ENCODE measurements around the gene BMX.

Gene BMX

DNA sequence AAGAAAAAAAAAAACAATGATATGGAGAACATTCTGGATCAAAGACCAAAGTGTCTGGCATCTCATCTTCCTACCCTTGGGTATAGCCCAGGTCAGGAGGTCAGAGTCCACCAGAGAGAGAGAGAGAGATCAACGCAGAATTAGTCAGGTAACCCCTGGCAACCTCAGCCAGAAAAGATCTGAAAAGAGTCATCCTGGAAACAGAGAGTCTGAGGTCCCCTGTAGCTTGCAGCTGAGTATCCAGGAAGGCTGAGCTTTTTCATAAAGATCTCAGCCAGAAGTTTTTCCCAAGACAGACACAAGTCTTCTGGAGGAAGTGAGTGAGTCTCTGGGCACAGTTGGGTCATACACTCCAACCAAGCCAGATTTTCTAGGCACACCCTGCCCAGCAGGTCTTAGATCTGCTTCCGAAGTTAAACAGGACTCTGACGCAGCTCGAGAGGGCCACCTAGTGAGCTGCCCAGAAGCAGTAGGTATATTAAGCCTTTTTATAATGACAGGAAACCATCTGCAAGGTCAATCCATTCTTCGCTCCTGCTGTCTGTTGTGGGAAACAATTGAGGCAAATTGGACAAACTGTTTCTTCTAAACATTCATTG, 64.5 kb downstream of the BMX start:
- no peak for DNase-seq
- Histone ChIP-seq H3K4me3 (ENCODE audit: insufficient read depth, low read depth, low read length, poor library complexity, severe bottlenecking) (no peak overlapping the region), H3K36me3 (ENCODE audit: control insufficient read depth, insufficient read depth, low read length) (no peaks in the 10 kb centered on the region), H3K27me3 (replicated peaks; ENCODE audit: control insufficient read depth, insufficient read depth, low read length, poor library complexity, severe bottlenecking) (no peaks in the 10 kb centered on the region), H3K4me1 (ENCODE audit: control insufficient read depth, insufficient read depth, low read length, poor library complexity, severe bottlenecking) (no peaks in the 10 kb centered on the region), H3K27ac (ENCODE audit: insufficient read depth, low read length, poor library complexity, severe bottlenecking) (no peak overlapping the region), H3K9me3 (ENCODE audit: control insufficient read depth, low read length) (no peaks in the 10 kb centered on the region)

DNA sequence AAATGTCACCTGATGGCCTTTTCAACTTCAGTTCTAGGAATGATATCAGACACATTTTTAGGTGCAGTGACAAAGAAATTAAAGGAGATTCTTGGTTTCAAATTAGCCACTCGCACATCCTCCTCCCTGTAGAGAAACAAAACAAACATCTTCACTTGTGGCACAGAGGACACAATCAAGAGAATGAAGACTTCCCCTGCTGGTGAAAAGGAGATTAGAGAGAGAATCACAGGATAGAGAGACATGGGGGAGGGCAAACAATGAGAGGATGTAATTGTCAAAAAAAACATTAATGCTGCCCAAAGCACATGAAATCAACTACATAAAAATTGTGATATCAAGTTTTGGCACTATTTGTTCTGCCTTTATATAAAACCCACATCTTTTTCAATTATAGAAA, 65.6 kb downstream of the BMX start:
- no peak overlapping the region for H3K4me3 ChIP-seq (ENCODE audit: insufficient read depth, low read depth, low read length, poor library complexity, severe bottlenecking)
- H3K27me3 ChIP-seq (replicated peaks; ENCODE audit: control insufficient read depth, insufficient read depth, low read length, poor library complexity, severe bottlenecking) = no peaks in the 10 kb centered on the region
- DNase-seq = no peak
- H3K27ac ChIP-seq (ENCODE audit: insufficient read depth, low read length, poor library complexity, severe bottlenecking) = no peak overlapping the region
- H3K36me3 ChIP-seq (ENCODE audit: control insufficient read depth, insufficient read depth, low read length) = no peaks in the 10 kb centered on the region
- no peaks in the 10 kb centered on the region for H3K9me3 ChIP-seq (ENCODE audit: control insufficient read depth, low read length)
- H3K4me1 ChIP-seq (ENCODE audit: control insufficient read depth, insufficient read depth, low read length, poor library complexity, severe bottlenecking) = no peaks in the 10 kb centered on the region

DNA sequence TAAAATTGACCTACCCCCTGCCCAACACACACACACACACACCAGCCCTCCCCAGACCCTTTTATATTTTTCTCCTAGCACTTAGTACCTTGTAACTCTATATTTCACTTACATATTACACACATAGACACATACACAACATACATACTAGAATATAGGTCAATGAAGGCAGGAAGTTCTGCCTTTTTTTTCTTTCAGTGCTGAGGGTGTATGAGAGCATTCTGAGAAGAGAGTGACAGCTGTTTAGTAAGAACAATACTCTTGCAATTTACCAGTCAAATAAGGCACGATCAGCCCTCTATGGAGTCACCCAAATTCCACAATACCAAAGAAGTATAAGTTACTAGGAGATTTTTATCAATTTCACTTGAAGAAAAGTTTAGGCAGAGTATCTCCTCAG, 66.7 kb downstream of the BMX start:
- Histone ChIP-seq H3K36me3 (ENCODE audit: control insufficient read depth, insufficient read depth, low read length) (no peaks in the 10 kb centered on the region), H3K4me1 (ENCODE audit: control insufficient read depth, insufficient read depth, low read length, poor library complexity, severe bottlenecking) (no peaks in the 10 kb centered on the region), H3K4me3 (ENCODE audit: insufficient read depth, low read depth, low read length, poor library complexity, severe bottlenecking) (no peak overlapping the region), H3K27me3 (replicated peaks; ENCODE audit: control insufficient read depth, insufficient read depth, low read length, poor library complexity, severe bottlenecking) (no peaks in the 10 kb centered on the region), H3K27ac (ENCODE audit: insufficient read depth, low read length, poor library complexity, severe bottlenecking) (no peak overlapping the region), H3K9me3 (ENCODE audit: control insufficient read depth, low read length) (no peaks in the 10 kb centered on the region)
- no peak for DNase-seq

DNA sequence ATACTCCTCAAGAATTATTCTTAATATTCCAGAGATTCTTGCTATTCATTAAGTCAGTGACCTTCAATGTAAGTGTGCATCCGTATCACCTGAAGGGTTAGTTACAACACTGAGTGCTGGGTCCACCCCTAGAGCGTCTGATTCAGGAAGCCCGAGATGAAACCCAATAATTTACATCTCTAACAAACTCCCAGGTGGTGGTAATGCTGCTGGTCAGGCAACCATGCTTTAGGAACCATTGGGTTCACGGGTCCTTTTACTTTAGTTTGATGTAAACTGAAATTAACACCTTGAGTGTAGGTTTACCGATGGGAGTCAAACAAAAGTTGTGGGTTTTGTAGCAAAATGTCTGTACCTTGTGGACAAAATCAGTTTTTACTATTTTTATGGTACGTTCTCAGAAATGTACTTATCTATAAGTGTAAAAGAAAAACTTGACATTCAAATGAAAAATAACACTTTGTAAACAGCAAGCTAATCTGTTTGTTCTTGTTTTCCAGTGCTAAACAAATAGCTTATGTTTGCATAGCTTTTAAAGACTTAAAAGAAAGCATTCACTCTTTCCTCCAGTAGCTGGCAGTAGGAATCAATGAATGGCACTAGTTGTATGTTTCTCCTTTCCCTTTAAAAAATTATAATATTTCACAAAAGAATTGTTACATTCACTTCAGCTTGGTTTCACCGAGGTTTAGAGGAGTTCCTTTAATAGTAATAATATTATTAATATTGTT, 67.4 kb downstream of the BMX start:
- DNase-seq = no peak
- Histone ChIP-seq H3K4me3 (ENCODE audit: insufficient read depth, low read depth, low read length, poor library complexity, severe bottlenecking) (no peak overlapping the region), H3K27me3 (replicated peaks; ENCODE audit: control insufficient read depth, insufficient read depth, low read length, poor library complexity, severe bottlenecking) (no peaks in the 10 kb centered on the region), H3K9me3 (ENCODE audit: control insufficient read depth, low read length) (no peaks in the 10 kb centered on the region), H3K27ac (ENCODE audit: insufficient read depth, low read length, poor library complexity, severe bottlenecking) (no peak overlapping the region), H3K4me1 (ENCODE audit: control insufficient read depth, insufficient read depth, low read length, poor library complexity, severe bottlenecking) (no peaks in the 10 kb centered on the region), H3K36me3 (ENCODE audit: control insufficient read depth, insufficient read depth, low read length) (no peaks in the 10 kb centered on the region)

DNA sequence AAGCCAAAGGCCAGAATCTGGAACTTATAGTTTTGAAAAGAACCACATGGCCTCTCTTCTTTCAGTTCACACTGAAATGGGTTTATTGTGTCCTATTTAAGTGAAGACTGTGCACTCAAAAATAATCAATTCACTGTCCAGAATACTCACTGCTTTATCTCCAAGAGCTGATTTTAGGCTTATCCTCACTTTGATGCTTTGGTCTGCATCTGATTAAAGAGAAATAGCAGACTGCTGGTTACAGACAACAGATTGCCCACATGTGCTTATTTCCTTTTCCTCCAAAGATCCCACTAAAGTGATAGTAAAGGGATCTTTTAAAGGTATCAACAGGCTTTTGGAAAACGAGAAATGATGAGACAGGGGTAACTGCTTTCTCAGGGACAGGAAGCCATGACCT, 69.5 kb downstream of the BMX start:
- no peaks in the 10 kb centered on the region for H3K9me3 ChIP-seq (ENCODE audit: control insufficient read depth, low read length)
- no peaks in the 10 kb centered on the region for H3K36me3 ChIP-seq (ENCODE audit: control insufficient read depth, insufficient read depth, low read length)
- no peaks in the 10 kb centered on the region for H3K4me1 ChIP-seq (ENCODE audit: control insufficient read depth, insufficient read depth, low read length, poor library complexity, severe bottlenecking)
- no peaks in the 10 kb centered on the region for H3K27me3 ChIP-seq (replicated peaks; ENCODE audit: control insufficient read depth, insufficient read depth, low read length, poor library complexity, severe bottlenecking)
- H3K27ac ChIP-seq (ENCODE audit: insufficient read depth, low read length, poor library complexity, severe bottlenecking) = no peak overlapping the region
- H3K4me3 ChIP-seq (ENCODE audit: insufficient read depth, low read depth, low read length, poor library complexity, severe bottlenecking) = no peak overlapping the region
- DNase-seq = no peak

DNA sequence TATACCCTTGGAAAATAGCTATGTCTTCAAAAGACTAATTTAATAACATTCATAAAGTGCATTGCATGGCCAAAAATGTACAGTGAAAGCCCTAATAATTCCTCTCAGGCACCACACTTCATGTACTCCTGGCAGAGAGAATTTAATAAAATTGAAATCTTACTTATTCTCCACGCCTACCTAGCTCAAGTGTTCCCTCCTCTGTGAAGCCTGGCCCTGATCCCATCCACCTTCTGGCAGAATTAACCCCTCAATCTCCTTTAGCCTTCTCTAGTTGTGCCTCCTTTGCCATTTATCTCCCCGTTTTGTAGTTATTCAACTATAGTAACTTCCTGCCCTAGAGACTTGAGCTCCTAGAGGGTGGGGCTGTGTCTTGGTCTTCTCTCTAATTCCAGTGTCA, 73.4 kb downstream of the BMX start:
- no peak overlapping the region for H3K27ac ChIP-seq (ENCODE audit: insufficient read depth, low read length, poor library complexity, severe bottlenecking)
- DNase-seq = no peak
- H3K9me3 ChIP-seq (ENCODE audit: control insufficient read depth, low read length) = no peaks in the 10 kb centered on the region
- H3K27me3 ChIP-seq (replicated peaks; ENCODE audit: control insufficient read depth, insufficient read depth, low read length, poor library complexity, severe bottlenecking) = no peaks in the 10 kb centered on the region
- H3K36me3 ChIP-seq (ENCODE audit: control insufficient read depth, insufficient read depth, low read length) = no peaks in the 10 kb centered on the region
- H3K4me3 ChIP-seq (ENCODE audit: insufficient read depth, low read depth, low read length, poor library complexity, severe bottlenecking) = no peak overlapping the region
- H3K4me1 ChIP-seq (ENCODE audit: control insufficient read depth, insufficient read depth, low read length, poor library complexity, severe bottlenecking) = no peaks in the 10 kb centered on the region

DNA sequence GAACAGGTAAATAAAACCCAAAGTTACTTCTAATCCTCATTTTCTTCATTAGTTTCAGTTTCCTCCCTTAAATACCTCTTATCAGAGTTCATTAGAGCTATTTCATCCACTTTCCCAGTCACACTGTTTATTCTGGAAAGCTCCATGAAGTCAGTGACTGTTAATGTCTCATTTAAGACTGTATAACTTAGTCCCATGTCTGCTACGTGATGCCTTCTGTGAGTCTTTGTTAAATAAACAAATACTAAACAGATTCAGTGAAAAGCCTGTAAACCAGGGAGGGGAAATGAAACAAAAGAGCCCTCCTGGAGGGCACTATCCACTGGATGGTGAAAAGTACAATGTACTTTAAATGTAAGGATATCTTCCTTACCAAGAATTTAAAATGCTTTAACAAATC, 75.4 kb downstream of the BMX start:
- no peak overlapping the region for H3K4me3 ChIP-seq (ENCODE audit: insufficient read depth, low read depth, low read length, poor library complexity, severe bottlenecking)
- no peak for DNase-seq
- no peaks in the 10 kb centered on the region for H3K9me3 ChIP-seq (ENCODE audit: control insufficient read depth, low read length)
- H3K27me3 ChIP-seq (replicated peaks; ENCODE audit: control insufficient read depth, insufficient read depth, low read length, poor library complexity, severe bottlenecking) = no peaks in the 10 kb centered on the region
- no peaks in the 10 kb centered on the region for H3K36me3 ChIP-seq (ENCODE audit: control insufficient read depth, insufficient read depth, low read length)
- no peak overlapping the region for H3K27ac ChIP-seq (ENCODE audit: insufficient read depth, low read length, poor library complexity, severe bottlenecking)
- H3K4me1 ChIP-seq (ENCODE audit: control insufficient read depth, insufficient read depth, low read length, poor library complexity, severe bottlenecking) = no peaks in the 10 kb centered on the region

DNA sequence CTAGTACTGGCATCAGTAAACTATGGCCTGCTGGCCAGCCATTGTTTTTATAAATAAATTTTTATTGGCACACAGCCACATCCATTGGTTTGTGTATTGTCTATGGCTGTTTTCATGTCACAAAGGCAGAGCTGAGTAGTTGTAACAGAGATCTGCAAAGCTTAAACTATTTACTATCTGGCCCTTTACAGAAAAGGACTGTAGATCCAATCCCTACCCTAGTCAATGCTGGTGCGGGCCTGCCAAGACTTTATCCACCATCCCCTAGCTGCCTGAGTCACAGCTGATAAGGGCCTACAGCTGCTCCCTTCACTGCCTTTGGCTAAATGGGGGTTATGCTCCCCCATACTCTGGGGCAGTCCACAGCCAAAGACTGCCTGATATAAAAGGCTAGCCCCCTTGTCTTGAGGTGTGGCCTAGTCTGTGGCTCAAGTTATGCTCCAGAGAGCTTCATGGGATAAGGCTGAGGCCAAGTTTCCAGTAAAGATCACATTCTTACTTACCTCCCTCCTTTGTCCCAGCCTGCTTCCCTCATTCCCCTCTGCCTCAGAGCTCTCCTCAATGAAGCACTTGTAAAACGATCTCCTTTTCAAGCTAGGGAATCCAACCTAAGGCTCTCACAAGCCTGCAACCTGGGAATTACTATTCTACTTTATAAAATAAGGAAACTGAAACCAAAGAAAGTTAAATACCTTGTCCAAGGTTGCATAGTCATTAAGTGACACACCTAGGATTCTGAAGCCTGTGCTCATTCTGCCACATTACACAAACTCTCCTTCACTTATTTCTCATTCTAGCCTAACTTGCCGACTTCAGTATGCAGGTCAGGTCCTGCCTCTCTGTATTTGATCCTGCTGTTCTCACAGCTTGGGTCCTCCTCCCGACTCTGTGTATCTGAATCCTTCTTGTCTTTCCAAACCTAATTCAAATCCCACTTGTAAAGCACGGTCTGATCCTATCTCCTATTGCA, 79.5 kb downstream of the BMX start:
- no peaks in the 10 kb centered on the region for H3K27me3 ChIP-seq (replicated peaks; ENCODE audit: control insufficient read depth, insufficient read depth, low read length, poor library complexity, severe bottlenecking)
- no peaks in the 10 kb centered on the region for H3K9me3 ChIP-seq (ENCODE audit: control insufficient read depth, low read length)
- H3K4me1 ChIP-seq (ENCODE audit: control insufficient read depth, insufficient read depth, low read length, poor library complexity, severe bottlenecking) = no peaks in the 10 kb centered on the region
- DNase-seq = no peak
- no peak overlapping the region for H3K4me3 ChIP-seq (ENCODE audit: insufficient read depth, low read depth, low read length, poor library complexity, severe bottlenecking)
- no peaks in the 10 kb centered on the region for H3K36me3 ChIP-seq (ENCODE audit: control insufficient read depth, insufficient read depth, low read length)
- H3K27ac ChIP-seq (ENCODE audit: insufficient read depth, low read length, poor library complexity, severe bottlenecking) = no peak overlapping the region

DNA sequence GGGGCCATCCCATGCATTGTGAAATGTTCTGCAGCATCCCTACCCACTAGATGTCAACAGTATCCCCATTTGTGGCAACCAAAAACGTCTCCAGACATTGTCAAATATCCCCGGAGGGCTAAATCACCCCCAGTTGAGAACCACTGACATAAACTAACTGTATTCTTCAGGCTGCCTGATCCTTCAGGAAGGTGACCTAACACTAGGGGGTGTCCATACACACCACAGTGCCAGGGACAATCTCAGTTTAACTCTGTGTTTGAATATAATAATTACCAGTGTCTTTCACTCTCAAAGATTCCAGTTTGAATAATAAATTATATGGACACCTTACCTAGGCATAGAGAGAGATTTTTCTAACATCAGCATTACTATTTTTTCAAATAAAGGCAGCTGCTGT, 93.8 kb downstream of the BMX start:
- Histone ChIP-seq H3K36me3 (ENCODE audit: control insufficient read depth, insufficient read depth, low read length) (no peaks in the 10 kb centered on the region), H3K9me3 (ENCODE audit: control insufficient read depth, low read length) (no peaks in the 10 kb centered on the region), H3K4me3 (ENCODE audit: insufficient read depth, low read depth, low read length, poor library complexity, severe bottlenecking) (no peak overlapping the region), H3K27ac (ENCODE audit: insufficient read depth, low read length, poor library complexity, severe bottlenecking) (no peak overlapping the region), H3K4me1 (ENCODE audit: control insufficient read depth, insufficient read depth, low read length, poor library complexity, severe bottlenecking) (no peaks in the 10 kb centered on the region), H3K27me3 (replicated peaks; ENCODE audit: control insufficient read depth, insufficient read depth, low read length, poor library complexity, severe bottlenecking) (no peaks in the 10 kb centered on the region)
- no peak for DNase-seq

DNA sequence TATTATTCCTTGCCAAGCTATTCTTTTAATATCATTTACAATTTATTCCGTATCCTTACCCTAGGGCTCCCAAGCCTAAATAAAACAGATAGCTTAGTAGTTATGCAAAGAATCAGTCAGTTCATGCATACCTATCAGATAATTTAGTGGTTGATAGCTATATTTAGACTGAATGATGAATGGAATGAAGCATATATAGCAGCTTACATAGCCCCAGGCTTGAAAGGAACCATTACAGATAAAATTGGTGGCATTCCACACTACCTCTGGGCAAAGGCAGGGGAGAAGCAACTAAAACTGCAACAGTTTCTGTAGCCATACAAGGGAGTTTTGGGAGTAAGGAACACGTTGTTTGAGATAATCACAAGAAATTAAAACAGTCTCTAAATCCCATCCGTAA, 97.4 kb downstream of the BMX start:
- Histone ChIP-seq H3K27me3 (replicated peaks; ENCODE audit: control insufficient read depth, insufficient read depth, low read length, poor library complexity, severe bottlenecking) (no peaks in the 10 kb centered on the region), H3K4me1 (ENCODE audit: control insufficient read depth, insufficient read depth, low read length, poor library complexity, severe bottlenecking) (no peaks in the 10 kb centered on the region), H3K27ac (ENCODE audit: insufficient read depth, low read length, poor library complexity, severe bottlenecking) (no peak overlapping the region), H3K9me3 (ENCODE audit: control insufficient read depth, low read length) (no peaks in the 10 kb centered on the region), H3K36me3 (ENCODE audit: control insufficient read depth, insufficient read depth, low read length) (no peaks in the 10 kb centered on the region), H3K4me3 (ENCODE audit: insufficient read depth, low read depth, low read length, poor library complexity, severe bottlenecking) (no peak overlapping the region)
- no peak for DNase-seq

Data from effector memory CD4-positive, alpha-beta T cell (primary cell).